Upper lobe of left lung (tissue), 6 donors: ENCODE results near the gene NXPH3. TPM values are rescaled to one million over a fixed set of nuclear protein-coding genes. Genes with fewer than 3 reads are reported as not detected.

Source experiments
- ATAC-seq, 2 donors: fragments of 200-7000 bp; cut with Tn5 transposase; one replicate each; pipeline ENCODE4 v1.9.1; 2022; ENCODE audit warnings: mild to moderate bottlenecking in 2 of 2, moderate library complexity in 2 of 2; ENCODE audit not compliant: low FRiP score in 2 of 2
- DNase-seq, 2 donors: peaks; one replicate each; pipeline ENCODE4 v3.0.0-alpha.2; 2019 to 2020
- H3K27ac ChIP-seq, 4 donors: fragments of 200-600 bp; sonication (generic); one replicate each; pipeline ENCODE4 v1.5.1; 2016 to 2019
- H3K27me3 ChIP-seq, 4 donors: fragments of 200-600 bp; sonication (generic); one replicate each; pipeline ENCODE4 v1.5.1; 2017 to 2019
- H3K36me3 ChIP-seq, 4 donors: fragments of 200-600 bp; sonication (generic); one replicate each; pipeline ENCODE4 v1.5.1; 2016 to 2019
- H3K4me1 ChIP-seq, 4 donors: fragments of 200-600 bp; sonication (generic); one replicate each; pipeline ENCODE4 v1.5.1; 2018 to 2019
- H3K4me3 ChIP-seq, 4 donors: fragments of 200-600 bp; sonication (generic); one replicate each; pipeline ENCODE4 v1.5.1; 2017 to 2019; ENCODE audit warnings: mild to moderate bottlenecking in 2 of 4, moderate library complexity in 1 of 4
- H3K9me3 ChIP-seq, 4 donors: fragments of 200-600 bp; sonication (generic); one replicate each; pipeline ENCODE4 v1.5.1; 2018 to 2019
- EP300 ChIP-seq, 4 donors: sonication (generic); formaldehyde crosslinking; IDR thresholded peaks; one replicate each; pipeline ENCODE4 v1.5.1; 2017; ENCODE audit warnings: antibody characterized with exemption in 4 of 4, control low read depth in 2 of 4
- POLR2A ChIP-seq, 4 donors: fragments of 450-650 bp; IDR thresholded peaks; one replicate each; pipeline ENCODE4 v1.5.1; 2016 to 2017; ENCODE audit warnings: antibody characterized with exemption in 4 of 4, mild to moderate bottlenecking in 2 of 4
- POLR2AphosphoS5 ChIP-seq, 2 donors: sonication (generic); formaldehyde crosslinking; IDR thresholded peaks; one replicate each; pipeline ENCODE4 v1.5.1; 2017; ENCODE audit warnings: antibody characterized with exemption in 2 of 2
- WGBS, 2 donors: methylation state at CpG; one replicate each; pipeline ENCODE4 v1.1.5; 2017 to 2018; 5-methylcytosine and 5-hydroxymethylcytosine counted together
- total RNA-seq, 6 donors: library from RNA; depleted of rRNA in 4 of 6; stranded (reverse); fragments of >200 nt in 4 of 6; gene quantifications; one replicate each; pipeline versions ENCODE4 v1.1.0 to v1.2.1, GENCODE V29; 2016 to 2021
- TF ChIP-seq, protein P1 (sequence below), 6 experiments: fragments of 450-650 bp in 4 of 6; fragments of 200-600 bp in 2 of 6; sonication (generic) in 2 of 6; IDR thresholded peaks; one replicate each; pipeline ENCODE4 v1.5.1; 2016 to 2019; ENCODE audit warnings: antibody characterized with exemption in 6 of 6
- donor health status: DM: no; HTN: no; CAD: no; lungs with moderate emphysema.
- donor health status: DM: no; HTN: yes; CAD: no; lungs with severe emphysema.

The NXPH3 gene
- total RNA-seq, 6 donors from 2014 or later = 1.2 to 6.6 (median 4.6) TPM

DNA sequence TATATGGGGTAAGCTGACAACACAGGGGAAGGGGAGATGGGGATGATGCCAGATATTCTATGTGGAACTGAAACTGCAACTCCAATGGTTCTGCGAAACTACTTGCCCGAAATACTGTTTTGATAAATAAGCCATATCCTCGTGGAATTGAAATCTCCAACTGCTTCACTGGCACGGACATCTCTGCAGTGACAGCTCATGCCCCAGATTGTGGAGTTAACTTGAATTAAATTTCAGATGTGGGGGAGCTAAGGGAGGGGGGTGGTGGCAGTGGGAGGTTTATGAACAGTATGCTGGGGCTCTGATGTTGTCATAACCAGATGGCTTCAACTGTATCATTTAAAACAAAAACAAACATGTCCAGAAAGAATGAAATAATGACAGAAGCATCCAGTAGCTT lies 21.8 kb downstream of the NXPH3 start:
- 61 to 73% methylated on average over 4 of the region's 4 CpGs for WGBS, 2 donors
- ATAC-seq = no peak
- peaks cover 0 to 76% (median 32%) of the 10 kb centered on the region in 4 donors for H3K36me3 ChIP-seq

DNA sequence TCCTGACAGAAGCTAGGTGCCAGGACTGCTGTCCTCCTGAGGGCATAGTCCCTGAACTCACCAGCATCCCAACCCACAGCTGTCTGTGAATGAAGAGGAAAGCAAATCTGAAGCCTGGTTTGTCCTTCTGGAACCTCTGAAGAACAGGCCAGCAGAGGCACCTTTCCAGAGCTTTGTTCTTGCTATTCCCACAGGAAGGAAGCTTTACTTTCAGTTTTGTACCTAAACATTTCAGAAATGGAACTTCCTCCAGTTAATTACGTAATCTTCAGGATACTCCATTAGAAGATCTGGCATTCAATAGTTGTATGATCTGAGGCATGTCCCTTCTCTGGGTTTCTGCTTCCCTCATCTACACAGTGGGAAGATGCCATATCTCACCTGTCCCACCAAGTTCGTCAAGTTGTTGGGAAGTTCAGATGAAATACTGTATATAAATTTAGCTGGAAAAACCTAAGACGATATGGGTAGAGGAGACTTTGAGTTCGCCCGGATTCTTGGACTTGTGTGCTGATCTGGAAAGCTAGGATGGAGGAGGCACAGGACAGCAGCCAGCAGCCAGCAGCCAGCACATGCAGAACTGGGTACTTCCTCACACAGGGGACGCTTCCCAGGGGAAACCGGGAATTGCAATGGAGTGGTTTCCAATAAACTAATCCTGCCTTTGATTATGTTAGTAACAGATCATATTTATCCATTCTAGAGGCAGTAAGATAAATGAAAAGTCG lies 22.4 kb downstream of the NXPH3 start:
- H3K27ac ChIP-seq = peak overlapping the region; percentile 24 to 73 (median 44)
- DNase-seq (no peak), ATAC-seq (no peak)
- TF ChIP-seq POLR2AphosphoS5 (IDR thresholded peaks at IDR 0.05) = no peak
- TF ChIP-seq, protein P1, sequence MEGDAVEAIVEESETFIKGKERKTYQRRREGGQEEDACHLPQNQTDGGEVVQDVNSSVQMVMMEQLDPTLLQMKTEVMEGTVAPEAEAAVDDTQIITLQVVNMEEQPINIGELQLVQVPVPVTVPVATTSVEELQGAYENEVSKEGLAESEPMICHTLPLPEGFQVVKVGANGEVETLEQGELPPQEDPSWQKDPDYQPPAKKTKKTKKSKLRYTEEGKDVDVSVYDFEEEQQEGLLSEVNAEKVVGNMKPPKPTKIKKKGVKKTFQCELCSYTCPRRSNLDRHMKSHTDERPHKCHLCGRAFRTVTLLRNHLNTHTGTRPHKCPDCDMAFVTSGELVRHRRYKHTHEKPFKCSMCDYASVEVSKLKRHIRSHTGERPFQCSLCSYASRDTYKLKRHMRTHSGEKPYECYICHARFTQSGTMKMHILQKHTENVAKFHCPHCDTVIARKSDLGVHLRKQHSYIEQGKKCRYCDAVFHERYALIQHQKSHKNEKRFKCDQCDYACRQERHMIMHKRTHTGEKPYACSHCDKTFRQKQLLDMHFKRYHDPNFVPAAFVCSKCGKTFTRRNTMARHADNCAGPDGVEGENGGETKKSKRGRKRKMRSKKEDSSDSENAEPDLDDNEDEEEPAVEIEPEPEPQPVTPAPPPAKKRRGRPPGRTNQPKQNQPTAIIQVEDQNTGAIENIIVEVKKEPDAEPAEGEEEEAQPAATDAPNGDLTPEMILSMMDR (IDR thresholded peaks at IDR 0.05) = no peak
- no peak for TF ChIP-seq POLR2A (IDR thresholded peaks at IDR 0.05)
- TF ChIP-seq EP300 (IDR thresholded peaks at IDR 0.05) = no peak
- WGBS, 2 donors = 58 to 73% methylated on average over 8 of the region's 8 CpGs
- no peaks in the 10 kb centered on the region for H3K9me3 ChIP-seq
- no peaks in the 10 kb centered on the region for H3K27me3 ChIP-seq
- no peak overlapping the region for H3K4me3 ChIP-seq
- H3K4me1 ChIP-seq = peaks cover 10 to 20% (median 17%) of the 10 kb centered on the region in 4 donors
- peaks cover 4 to 76% (median 32%) of the 10 kb centered on the region in 4 donors for H3K36me3 ChIP-seq

More for the DNA sequence above, 21.8 kb downstream of the NXPH3 start:
- Histone ChIP-seq H3K4me3 (no peak overlapping the region), H3K27ac (peak overlapping the region; percentile 24 to 73 (median 44)), H3K27me3 (no peaks in the 10 kb centered on the region), H3K9me3 (no peaks in the 10 kb centered on the region), H3K4me1 (peaks cover 7 to 16% (median 14%) of the 10 kb centered on the region in 4 donors)
- TF ChIP-seq POLR2AphosphoS5 (IDR thresholded peaks at IDR 0.05) = no peak
- no peak for TF ChIP-seq EP300 (IDR thresholded peaks at IDR 0.05)
- TF ChIP-seq, protein P1 (IDR thresholded peaks at IDR 0.05) = no peak
- no peak for TF ChIP-seq POLR2A (IDR thresholded peaks at IDR 0.05)
- DNase-seq = no peak

DNA sequence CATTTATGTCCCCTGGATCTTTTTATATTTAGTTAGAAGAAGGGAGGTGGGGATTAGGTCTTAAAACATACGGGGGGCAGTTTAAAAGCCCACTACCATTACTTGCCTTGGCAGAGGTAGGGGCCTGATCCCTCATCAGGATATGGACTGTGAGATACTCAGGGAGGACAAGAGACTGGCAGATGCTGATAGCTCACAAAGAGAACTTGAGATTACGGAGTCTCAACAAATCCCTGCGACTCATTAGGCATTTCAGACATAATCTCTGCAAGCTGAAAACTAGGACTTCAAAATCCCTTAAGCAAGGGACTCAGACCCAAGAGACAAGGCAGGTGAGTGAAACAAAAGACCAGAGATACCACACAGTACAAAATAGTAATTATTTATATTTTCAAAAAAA lies 23.2 kb downstream of the NXPH3 start:
- Histone ChIP-seq H3K9me3 (no peaks in the 10 kb centered on the region), H3K4me3 (no peak overlapping the region), H3K27ac (peak overlapping the region in 3 of 4 donors; percentile 21 to 73 (median 51)), H3K4me1 (peaks cover 10 to 23% (median 21%) of the 10 kb centered on the region in 4 donors), H3K36me3 (peaks cover 4 to 76% (median 31%) of the 10 kb centered on the region in 4 donors), H3K27me3 (no peaks in the 10 kb centered on the region)
- DNase-seq (no peak), ATAC-seq (no peak)
- TF ChIP-seq POLR2A (IDR thresholded peaks at IDR 0.05) (no peak), POLR2AphosphoS5 (IDR thresholded peaks at IDR 0.05) (no peak), EP300 (IDR thresholded peaks at IDR 0.05) (no peak)
- TF ChIP-seq, protein P1 (IDR thresholded peaks at IDR 0.05) = no peak
- WGBS, 2 donors = 90 to 98% methylated on average over 3 of the region's 3 CpGs

DNA sequence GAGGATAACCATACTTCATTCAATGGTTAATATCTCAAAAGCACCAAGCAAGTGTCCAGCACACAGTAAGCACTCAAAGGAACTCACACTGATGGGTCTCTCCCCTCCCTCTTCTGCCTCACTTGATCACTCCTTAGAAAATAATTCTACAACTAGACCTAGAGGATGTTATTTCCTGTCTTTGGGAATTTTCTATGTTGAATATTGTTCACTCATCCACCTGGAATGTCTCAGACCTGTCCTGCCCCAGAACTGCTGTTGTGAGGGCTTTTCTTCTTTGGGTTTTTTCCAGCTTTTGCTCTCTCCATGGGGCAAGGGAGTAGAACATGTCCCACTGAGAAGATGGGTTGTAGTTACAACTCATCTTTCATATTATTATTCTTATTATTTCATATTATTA lies 25.3 kb downstream of the NXPH3 start:
- H3K4me1 ChIP-seq = peaks cover 13 to 23% (median 20%) of the 10 kb centered on the region in 4 donors
- H3K4me3 ChIP-seq = no peak overlapping the region
- H3K27me3 ChIP-seq = no peaks in the 10 kb centered on the region
- DNase-seq (no peak), ATAC-seq (no peak)
- peaks cover 4 to 90% (median 43%) of the 10 kb centered on the region in 4 donors for H3K36me3 ChIP-seq
- no peaks in the 10 kb centered on the region for H3K9me3 ChIP-seq
- TF ChIP-seq, protein P1 (IDR thresholded peaks at IDR 0.05) = no peak
- no peak for TF ChIP-seq EP300 (IDR thresholded peaks at IDR 0.05)
- TF ChIP-seq POLR2A (IDR thresholded peaks at IDR 0.05) = no peak
- no peak for TF ChIP-seq POLR2AphosphoS5 (IDR thresholded peaks at IDR 0.05)
- no peak overlapping the region for H3K27ac ChIP-seq
